K562 (cell line): ENCODE measurements around the gene IZUMO4.

Source experiments
- ATF2 ChIP-seq: sonication (generic); formaldehyde crosslinking; IDR thresholded peaks from 2 replicates; pipeline ENCODE4 v1.8.1; 2022; ENCODE audit warnings: missing genetic modification reagents
- CBFB ChIP-seq: sonication (generic); formaldehyde crosslinking; IDR thresholded peaks from 2 replicates; pipeline ENCODE4 v1.4.0; 2020; ENCODE audit warnings: mild to moderate bottlenecking, missing genetic modification reagents
- FOXK2 ChIP-seq, 2 experiments: fragments of 450-650 bp; IDR thresholded peaks in 1 of 2; conservative IDR thresholded peaks in 1 of 2; 2 replicates each; pipeline ENCODE4 v1.6.1; 2016; ENCODE audit warnings: low read depth in 2 of 2, mild to moderate bottlenecking in 1 of 2
- GABPA ChIP-seq: fragments of 200-800 bp; sonication (Bioruptor generic); conservative IDR thresholded peaks from 2 replicates; pipeline ENCODE4 v1.6.1; 2016; ENCODE audit warnings: low read depth, missing genetic modification characterization, missing compliant biosample characterization
- POLR2A ChIP-seq: fragments of 450-650 bp; conservative IDR thresholded peaks from 2 replicates; pipeline ENCODE4 v1.6.1; 2016
- SMAD1 ChIP-seq: fragments of 150-350 bp; IDR thresholded peaks from 2 replicates; pipeline ENCODE4 v1.6.1; 2014; ENCODE audit warnings: low read length, low read depth; ENCODE audit not compliant: partially characterized antibody
- TAF1 ChIP-seq: IDR thresholded peaks from 2 replicates; pipeline ENCODE4 v1.6.1; 2011; ENCODE audit warnings: mild to moderate bottlenecking, low read length, moderate library complexity; ENCODE audit not compliant: insufficient read depth, control insufficient read depth, severe bottlenecking; ENCODE audit errors: extremely low read depth
- TAL1 ChIP-seq: fragments of 450-650 bp; IDR thresholded peaks from 2 replicates; pipeline ENCODE4 v1.6.1; 2016; ENCODE audit warnings: mild to moderate bottlenecking
- XRCC5 ChIP-seq: fragments of 200-400 bp; formaldehyde crosslinking; IDR thresholded peaks from 2 replicates; pipeline ENCODE4 v1.6.1; 2017; ENCODE audit warnings: low read depth, mild to moderate bottlenecking, low read length
- ZBTB1 ChIP-seq: sonication (generic); formaldehyde crosslinking; IDR thresholded peaks from 2 replicates; pipeline ENCODE4 v1.8.1; 2023; ENCODE audit warnings: missing genetic modification reagents, low read depth, mild to moderate bottlenecking, borderline replicate concordance
- ZBTB11 ChIP-seq, 3 experiments: fragments of 200-800 bp in 1 of 3; fragments of 250-450 bp in 1 of 3; fragments of 450-650 bp in 1 of 3; sonication (Bioruptor Pico) in 1 of 3; sonication (Bioruptor generic) in 1 of 3; formaldehyde crosslinking in 1 of 3; IDR thresholded peaks; 2 replicates each; pipeline versions ENCODE4 v1.6.1 to v1.8.0; 2016 to 2022; ENCODE audit warnings: mild to moderate bottlenecking in 2 of 3, missing genetic modification characterization in 2 of 3, missing compliant biosample characterization in 1 of 3, moderate library complexity in 1 of 3
- ZNF586 ChIP-seq: fragments of 450-650 bp; formaldehyde crosslinking; conservative IDR thresholded peaks from 2 replicates; pipeline ENCODE4 v1.4.0; 2020; ENCODE audit warnings: mild to moderate bottlenecking, moderate library complexity
- TF ChIP-seq, protein P1 (sequence below), 3 experiments: IDR thresholded peaks in 2 of 3; conservative IDR thresholded peaks in 1 of 3; 2 replicates each; pipeline ENCODE4 v1.5.1; 2011 to 2012; ENCODE audit warnings: low read length in 3 of 3, mild to moderate bottlenecking in 3 of 3, control low read depth in 2 of 3, improper control_type of control experiment in 1 of 3, inconsistent platforms in 1 of 3, low read depth in 1 of 3, mixed read lengths in 1 of 3, moderate library complexity in 1 of 3; ENCODE audit not compliant: insufficient read depth in 2 of 3
- TF ChIP-seq, protein P2 (sequence below): fragments of 250-450 bp; sonication (Bioruptor Pico); IDR thresholded peaks from 2 replicates; pipeline ENCODE4 v1.4.0; 2020; ENCODE audit warnings: mild to moderate bottlenecking, moderate library complexity

- TF ChIP-seq CBFB (CRISPR knock-in tag) = no peak
- TF ChIP-seq ZNF586 (CRISPR knock-in tag) = no peak
- TF ChIP-seq ZBTB11 (CRISPR knock-in tag; IDR thresholded peaks at IDR 0.05) = no peak
- TF ChIP-seq XRCC5 = no peak
- TF ChIP-seq ZBTB1 (CRISPR knock-in tag) = no peak
- TF ChIP-seq, protein P1, sequence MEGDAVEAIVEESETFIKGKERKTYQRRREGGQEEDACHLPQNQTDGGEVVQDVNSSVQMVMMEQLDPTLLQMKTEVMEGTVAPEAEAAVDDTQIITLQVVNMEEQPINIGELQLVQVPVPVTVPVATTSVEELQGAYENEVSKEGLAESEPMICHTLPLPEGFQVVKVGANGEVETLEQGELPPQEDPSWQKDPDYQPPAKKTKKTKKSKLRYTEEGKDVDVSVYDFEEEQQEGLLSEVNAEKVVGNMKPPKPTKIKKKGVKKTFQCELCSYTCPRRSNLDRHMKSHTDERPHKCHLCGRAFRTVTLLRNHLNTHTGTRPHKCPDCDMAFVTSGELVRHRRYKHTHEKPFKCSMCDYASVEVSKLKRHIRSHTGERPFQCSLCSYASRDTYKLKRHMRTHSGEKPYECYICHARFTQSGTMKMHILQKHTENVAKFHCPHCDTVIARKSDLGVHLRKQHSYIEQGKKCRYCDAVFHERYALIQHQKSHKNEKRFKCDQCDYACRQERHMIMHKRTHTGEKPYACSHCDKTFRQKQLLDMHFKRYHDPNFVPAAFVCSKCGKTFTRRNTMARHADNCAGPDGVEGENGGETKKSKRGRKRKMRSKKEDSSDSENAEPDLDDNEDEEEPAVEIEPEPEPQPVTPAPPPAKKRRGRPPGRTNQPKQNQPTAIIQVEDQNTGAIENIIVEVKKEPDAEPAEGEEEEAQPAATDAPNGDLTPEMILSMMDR (IDR thresholded peaks at IDR 0.05 in 2 of 3, conservative IDR thresholded peaks at IDR 0.05 in 1 of 3; ENCODE audit: insufficient read depth in 2 of 3, low read depth in 1 of 3, low read length in 3 of 3) = no peak
- TF ChIP-seq SMAD1 = no peak
- TF ChIP-seq, protein P2, sequence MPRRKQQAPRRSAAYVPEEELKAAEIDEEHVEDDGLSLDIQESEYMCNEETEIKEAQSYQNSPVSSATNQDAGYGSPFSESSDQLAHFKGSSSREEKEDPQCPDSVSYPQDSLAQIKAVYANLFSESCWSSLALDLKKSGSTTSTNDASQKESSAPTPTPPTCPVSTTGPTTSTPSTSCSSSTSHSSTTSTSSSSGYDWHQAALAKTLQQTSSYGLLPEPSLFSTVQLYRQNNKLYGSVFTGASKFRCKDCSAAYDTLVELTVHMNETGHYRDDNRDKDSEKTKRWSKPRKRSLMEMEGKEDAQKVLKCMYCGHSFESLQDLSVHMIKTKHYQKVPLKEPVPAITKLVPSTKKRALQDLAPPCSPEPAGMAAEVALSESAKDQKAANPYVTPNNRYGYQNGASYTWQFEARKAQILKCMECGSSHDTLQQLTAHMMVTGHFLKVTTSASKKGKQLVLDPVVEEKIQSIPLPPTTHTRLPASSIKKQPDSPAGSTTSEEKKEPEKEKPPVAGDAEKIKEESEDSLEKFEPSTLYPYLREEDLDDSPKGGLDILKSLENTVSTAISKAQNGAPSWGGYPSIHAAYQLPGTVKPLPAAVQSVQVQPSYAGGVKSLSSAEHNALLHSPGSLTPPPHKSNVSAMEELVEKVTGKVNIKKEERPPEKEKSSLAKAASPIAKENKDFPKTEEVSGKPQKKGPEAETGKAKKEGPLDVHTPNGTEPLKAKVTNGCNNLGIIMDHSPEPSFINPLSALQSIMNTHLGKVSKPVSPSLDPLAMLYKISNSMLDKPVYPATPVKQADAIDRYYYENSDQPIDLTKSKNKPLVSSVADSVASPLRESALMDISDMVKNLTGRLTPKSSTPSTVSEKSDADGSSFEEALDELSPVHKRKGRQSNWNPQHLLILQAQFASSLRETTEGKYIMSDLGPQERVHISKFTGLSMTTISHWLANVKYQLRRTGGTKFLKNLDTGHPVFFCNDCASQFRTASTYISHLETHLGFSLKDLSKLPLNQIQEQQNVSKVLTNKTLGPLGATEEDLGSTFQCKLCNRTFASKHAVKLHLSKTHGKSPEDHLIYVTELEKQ = no peak
- TF ChIP-seq POLR2A = no peak
- no peak for TF ChIP-seq TAL1
- TF ChIP-seq TAF1 = no peak
- TF ChIP-seq ATF2 = no peak
- no peak for TF ChIP-seq GABPA
- no peak for TF ChIP-seq FOXK2 (conservative IDR thresholded peaks at IDR 0.05 in 1 of 2, IDR thresholded peaks at IDR 0.05 in 1 of 2; ENCODE audit: low read depth in 2 of 2)
These were observed 26.3 kb downstream of the IZUMO4 start for GRCh38 chr19:2122982-2123381.
